Subcutaneous adipose tissue (tissue), 4 donors: ENCODE results near the gene RTKN. TPM values are rescaled to one million over a fixed set of nuclear protein-coding genes. Genes with fewer than 3 reads are reported as not detected.

Source experiments
- total RNA-seq, 4 donors: library from RNA; depleted of rRNA; stranded (reverse); fragments of >200 nt; gene quantifications; one replicate each; pipeline ENCODE4 v1.1.0, GENCODE V29; 2016
- TF ChIP-seq, protein P1 (sequence below): fragments of 450-650 bp; IDR thresholded peaks from one replicate; pipeline ENCODE4 v1.5.1; 2016; ENCODE audit warnings: low read depth, mild to moderate bottlenecking, control low read depth, antibody characterized with exemption, moderate library complexity

The RTKN gene
- total RNA-seq, 4 donors from 2014 or later, result 1.8 to 11.2 (median 8.2) TPM

GRCh38 chr2:74391580-74392448 lies 49.9 kb downstream of the RTKN start:
- TF ChIP-seq, protein P1, sequence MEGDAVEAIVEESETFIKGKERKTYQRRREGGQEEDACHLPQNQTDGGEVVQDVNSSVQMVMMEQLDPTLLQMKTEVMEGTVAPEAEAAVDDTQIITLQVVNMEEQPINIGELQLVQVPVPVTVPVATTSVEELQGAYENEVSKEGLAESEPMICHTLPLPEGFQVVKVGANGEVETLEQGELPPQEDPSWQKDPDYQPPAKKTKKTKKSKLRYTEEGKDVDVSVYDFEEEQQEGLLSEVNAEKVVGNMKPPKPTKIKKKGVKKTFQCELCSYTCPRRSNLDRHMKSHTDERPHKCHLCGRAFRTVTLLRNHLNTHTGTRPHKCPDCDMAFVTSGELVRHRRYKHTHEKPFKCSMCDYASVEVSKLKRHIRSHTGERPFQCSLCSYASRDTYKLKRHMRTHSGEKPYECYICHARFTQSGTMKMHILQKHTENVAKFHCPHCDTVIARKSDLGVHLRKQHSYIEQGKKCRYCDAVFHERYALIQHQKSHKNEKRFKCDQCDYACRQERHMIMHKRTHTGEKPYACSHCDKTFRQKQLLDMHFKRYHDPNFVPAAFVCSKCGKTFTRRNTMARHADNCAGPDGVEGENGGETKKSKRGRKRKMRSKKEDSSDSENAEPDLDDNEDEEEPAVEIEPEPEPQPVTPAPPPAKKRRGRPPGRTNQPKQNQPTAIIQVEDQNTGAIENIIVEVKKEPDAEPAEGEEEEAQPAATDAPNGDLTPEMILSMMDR, result no peak

DNA sequence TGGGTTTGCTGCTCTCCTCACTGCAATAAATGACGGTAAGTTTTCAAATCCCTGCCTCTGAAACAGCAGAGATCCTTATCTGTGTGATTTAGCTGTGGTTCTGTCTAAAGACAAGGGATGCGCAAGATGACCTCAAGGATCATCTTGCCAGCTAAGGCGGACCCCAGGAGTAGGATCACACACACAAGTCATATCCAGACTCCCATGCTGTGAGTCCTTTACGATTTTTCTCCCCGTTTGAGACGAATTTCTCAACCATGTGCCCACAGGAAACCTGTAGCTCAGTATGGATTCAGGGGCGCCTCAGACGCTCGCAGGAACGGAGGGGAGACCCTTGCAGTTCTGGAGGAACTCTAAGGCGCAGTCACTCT lies 50.5 kb downstream of the RTKN start:
- TF ChIP-seq, protein P1, result no peak

DNA sequence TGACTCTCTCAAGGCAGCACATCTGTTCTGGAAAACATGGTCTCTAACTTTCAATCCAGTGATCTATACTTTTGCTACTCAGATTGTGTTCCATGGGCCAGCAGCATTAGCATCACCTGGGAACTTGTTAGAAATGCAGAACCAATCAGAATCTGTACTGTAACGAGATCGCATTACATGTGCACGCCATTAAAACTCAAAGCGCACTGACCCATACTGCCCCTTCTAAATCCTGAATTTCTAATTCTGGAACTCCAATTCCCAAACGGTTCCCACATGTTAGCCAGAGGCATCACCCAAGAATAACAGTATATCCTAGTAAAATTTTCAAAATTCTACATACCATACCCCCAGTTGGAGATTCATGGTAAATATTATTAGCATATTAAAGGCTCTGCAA lies 51.1 kb downstream of the RTKN start:
- TF ChIP-seq, protein P1, result no peak

DNA sequence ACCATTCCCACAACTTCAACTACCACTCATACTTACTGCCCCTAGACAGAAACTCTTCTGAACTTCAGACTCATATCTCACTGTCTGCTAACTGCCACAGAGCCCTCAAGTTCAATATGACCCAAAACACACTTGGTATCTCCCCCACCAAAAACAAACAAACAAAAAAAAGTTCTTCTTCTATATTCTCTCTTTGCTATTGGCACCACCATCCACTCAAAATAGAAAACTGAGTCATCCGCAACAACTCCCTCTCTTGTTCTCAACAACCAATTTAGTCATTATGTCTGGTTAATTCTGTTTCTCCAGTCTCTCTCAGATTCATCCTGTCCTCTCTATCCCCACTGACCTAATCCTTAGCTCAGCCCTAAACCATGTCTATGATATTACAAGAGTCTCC lies 54.4 kb downstream of the RTKN start:
- TF ChIP-seq, protein P1, result no peak

- TF ChIP-seq, protein P1, result no peak
These were observed 56.3 kb downstream of the RTKN start for GRCh38 chr2:74385396-74385795.

DNA sequence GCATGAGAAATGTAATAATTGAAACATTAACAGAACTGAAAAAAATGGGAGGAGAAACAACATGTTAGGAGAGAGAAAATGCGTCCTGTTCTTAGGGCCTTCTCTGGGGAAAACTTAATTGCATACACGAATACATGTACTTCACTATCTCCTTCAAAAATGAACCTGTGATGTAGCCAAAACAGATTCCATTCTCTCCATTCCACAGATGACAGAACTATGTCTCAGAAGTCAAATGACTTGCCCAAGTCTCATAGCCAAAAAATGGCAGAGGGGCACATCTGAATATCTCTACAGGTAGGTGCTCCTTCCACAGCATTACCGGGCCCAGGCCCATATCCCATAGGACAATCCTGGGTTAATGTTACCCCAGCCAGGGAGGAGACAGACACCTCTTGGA lies 57.7 kb downstream of the RTKN start:
- TF ChIP-seq, protein P1, result no peak

GRCh38 chr2:74383254-74383653 lies 58.5 kb downstream of the RTKN start:
- TF ChIP-seq, protein P1, result no peak
